ENCODE results near the gene PSMD13.

PSMD13 gene

DNA sequence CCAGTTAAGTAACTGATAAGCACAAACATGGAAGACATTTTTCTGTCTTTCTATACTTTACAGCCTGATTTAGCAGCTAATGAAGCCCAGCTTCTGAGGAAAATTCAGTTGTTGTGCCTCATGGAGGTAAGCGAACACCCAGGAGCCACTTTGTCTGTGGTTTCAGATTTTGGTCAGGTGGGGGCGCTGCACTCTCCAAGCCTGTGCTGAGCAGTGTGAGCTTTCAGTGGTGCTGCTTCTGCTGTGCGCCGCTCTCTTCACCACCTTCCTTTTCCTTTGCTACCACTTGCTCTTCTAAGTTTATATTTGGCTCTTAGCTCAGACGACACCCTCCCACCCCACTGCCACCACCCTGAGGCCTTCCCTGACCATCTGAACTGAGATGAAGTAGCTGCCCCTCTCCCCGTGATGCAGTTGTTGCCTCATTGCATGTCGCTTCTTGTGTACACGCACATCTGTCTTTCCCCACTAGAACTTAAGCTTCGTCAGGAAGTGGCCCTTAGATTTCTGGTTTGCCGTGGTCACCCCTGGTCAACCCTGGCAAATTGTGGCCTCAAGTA is 14.0 kb downstream of the PSMD13 start:
- DNase-seq (ENCODE audit: low spot score), result peak; percentile 54

DNA sequence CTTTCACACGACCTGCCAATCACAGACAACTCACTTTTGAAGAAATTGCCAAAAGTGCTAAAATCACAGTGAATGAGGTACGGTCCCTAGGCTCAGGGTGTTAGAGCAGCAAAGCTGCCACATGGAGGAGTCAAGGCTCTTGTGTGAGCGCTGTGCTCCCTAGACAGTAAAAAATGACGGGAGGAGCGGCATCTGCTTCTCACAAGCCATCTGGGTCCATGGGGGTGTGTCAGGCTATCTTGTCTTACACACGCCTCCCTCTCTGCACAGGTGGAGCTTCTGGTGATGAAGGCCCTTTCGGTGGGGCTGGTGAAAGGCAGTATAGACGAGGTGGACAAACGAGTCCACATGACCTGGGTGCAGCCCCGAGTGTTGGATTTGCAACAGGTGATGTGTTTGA is 14.8 kb downstream of the PSMD13 start:
- no peak for DNase-seq (ENCODE audit: low spot score)

DNA sequence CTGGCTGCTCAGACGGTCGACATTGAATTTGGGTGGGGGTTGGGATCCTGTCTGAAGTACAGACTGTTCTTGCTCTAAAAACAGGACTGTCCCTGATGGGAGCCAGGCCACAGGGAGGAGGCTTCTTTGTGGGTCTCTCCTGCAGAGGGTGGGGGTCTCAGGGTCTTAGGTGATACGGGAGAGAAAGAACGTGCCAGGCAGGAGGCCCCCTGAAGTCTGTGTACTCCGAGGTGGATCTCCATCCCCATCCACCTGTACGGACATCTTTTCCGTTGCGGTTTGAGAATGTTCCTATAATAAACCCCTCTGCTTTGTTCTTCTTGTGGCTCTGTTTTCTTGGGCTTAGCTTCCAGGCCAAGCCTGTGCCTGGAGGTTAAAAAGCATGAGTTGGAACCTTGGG is 15.9 kb downstream of the PSMD13 start:
- DNase-seq (ENCODE audit: low spot score), result no peak

DNA sequence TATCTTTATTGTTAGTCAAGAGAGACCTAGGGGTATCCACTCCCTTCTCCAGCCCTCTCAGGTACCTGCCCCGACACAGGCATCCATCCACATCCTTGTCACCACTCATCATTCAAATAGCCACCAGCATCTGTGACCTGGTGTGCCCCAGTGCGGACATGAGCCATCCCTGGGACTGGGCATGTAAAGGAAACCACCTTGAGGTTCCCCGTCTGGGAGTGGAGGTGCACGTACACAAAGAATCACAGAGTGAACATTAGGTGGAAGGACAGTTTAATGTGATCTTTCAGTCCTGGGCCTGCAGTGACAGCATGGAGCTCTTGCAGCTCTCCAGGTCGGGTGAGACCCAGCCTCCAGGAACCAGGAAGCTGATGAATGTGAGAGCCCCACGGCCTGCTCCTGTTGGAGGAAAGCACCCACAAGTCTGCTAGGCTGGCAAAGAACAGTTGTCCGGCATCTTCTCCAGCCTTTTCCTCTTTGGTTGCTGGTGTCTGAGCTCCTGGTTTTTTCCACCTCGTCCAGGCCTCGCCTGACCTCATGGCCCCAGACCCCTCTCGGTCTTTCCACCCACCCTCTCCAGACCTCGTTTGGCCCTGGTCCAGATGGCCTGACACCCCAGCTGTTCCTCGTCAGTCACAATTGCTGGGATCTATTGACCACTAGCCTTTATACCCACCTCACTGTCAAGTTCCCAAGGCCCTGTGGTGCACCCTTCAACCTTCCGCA is 16.5 kb downstream of the PSMD13 start:
- no peak for DNase-seq (ENCODE audit: low spot score)

DNA sequence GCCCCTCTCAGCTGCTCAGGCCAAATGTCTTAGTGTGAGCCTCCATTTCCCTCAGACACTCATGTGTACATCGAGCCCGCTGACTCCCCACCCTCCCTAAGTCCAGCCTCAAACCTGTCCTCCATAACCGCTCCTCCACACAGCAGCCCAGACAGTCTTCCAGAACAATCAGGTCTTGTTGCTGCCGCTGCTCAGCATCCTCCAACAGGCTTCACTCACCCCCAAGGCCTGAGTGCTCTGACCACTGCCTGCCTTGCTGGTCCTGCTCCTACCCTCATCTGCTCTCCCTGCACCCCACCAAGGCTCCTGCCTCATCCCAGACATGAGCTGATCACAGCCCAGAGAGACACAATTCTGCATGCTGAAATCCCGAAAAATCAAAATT is 17.1 kb downstream of the PSMD13 start:
- no peak for DNase-seq (ENCODE audit: low spot score)

DNA sequence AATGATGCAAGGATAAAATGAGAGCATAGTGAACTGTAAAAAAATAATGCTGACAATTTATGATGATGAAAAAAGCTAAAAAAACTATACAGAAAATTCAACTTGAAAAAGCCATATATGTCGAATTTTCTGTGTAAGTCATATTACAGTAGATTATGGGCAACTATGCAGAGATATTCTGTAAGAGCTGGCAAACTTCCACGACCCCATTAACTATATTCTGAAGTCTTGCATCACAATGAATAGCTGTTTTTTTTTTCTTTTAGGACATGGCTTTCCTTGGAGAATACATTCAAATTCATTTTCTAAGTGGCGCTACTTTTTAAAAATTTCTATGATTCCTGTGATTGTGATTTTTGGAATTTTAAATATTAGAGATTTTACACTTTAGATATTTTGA is 18.4 kb downstream of the PSMD13 start:
- no peak for DNase-seq (ENCODE audit: low spot score)

DNA sequence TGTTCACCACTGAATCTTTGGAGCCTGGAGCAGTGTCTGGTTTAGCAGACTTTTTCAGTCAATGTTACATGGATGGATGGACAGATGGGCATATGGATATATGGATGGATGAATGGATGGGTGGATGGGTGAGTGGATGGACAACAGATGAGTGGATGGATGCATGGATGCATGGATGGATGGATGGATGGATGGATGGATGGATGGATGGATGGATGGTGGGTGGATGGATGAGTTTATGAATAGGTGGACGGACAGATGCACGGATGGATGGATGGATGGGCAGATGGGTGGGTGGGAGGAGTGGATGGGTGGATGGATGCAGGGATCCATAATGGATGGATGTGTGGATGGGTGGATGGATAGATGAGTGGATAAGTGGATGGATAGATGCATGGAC is 19.0 kb downstream of the PSMD13 start:
- DNase-seq (ENCODE audit: low spot score), result no peak

DNA sequence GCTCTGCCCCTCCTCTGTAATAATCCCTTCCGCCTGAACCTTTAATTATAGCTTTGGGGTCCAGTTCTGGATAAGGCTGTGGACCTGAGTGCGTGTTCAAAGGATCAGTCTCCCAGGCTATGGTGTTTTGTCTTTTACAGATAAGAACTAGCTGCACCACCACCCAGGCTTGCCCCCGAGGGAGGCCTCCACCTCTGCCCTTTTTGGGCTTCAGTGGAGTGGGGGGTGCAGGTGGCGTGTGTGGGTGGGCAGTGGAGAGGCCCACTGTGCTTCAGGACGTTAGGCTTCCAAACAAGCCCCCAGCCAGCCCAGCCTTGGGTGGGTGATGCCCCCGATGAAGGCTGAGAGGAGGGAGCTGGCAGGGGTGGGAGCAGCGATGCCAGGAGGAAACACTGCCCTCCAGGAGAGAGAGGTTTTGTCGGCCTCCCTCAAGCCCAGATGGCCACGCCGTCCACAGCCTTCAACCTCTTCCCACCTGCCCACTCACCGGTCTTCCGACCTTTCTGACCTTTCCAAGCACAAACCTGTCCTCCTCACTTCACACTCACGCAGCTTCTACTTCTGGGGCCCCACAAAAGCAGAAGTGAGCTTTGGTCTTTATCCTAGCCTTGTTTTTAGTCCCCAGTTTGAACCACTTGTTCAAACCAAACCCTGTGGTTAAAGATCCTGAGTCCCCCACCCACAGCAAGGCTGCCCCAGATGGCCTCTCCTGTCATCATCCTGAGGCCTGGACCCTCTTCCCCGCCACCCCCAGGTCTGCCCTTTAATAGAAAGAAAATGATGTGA is 20.4 kb downstream of the PSMD13 start:
- DNase-seq (ENCODE audit: low spot score), result no peak

DNA sequence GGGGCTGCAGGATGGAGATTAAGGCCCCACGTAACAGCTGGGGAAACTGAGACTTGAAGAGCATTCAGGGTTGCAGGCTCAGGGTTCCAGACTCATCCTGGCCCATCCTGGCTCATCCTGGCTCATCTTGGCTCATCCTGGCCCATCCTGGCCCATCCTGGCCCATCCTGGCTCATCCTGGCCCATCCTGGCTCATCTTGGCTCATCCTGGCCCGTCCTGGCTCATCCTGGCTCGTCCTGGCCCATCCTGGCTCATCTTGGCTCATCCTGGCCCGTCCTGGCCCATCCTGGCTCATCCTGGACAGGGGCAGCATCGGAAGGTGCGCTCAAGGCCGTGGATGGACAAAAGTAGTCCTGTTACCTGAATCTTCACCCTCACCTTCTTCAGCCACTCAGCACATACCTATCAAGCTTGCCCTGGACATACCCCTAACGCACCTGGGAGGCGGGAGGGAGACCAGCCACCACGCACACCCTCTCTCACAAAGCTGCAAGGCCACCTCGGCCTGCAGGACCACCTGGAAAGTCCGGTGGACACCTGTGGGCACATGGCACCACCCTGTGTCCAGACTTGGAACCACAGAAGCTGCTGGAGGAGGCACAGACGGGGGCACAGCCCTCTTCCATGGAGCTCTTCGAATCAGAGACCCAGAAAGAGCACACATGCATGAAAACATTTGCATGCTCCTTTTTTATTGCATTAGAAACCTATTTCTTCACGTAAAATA is 21.2 kb downstream of the PSMD13 start:
- peak; percentile 22 for DNase-seq (ENCODE audit: low spot score)

DNA sequence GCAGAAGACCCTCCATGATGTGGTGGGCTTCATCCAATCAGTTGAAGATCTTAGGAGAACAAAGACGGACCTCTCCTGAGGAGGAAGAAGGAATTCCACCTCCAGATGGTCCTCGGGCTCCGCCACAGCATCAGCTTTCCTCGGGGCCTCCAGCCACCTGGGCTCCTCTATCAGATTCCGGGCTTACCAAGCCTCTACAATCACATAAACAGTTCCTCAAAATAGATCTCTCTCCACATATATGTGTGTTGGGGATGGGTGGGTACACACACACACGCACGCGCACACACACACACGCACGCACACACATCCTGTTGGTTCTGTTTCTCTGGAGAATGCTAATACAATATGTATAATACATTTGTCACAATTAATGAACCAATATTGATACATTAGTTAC is 22.6 kb downstream of the PSMD13 start:
- no peak for DNase-seq (ENCODE audit: low spot score)

DNA sequence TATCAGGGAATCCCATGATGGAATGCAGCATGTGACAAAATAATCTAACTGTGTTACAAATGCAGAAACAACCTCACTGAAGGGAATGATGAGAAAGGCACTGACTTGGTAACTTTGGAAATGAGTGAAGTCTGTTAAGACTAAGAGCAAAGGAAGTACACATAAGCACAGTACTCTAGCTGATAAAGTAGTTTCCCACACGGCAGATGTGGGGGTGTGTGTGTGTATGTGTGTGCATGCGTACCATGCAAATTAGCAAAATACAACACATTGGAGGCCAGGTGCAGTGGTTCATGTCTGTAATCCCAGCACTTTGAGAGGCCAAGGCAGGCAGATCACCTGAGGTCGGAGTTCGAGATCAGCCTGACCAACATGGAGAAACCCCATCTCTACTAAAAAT is 24.8 kb downstream of the PSMD13 start:
- DNase-seq (ENCODE audit: low spot score), result no peak

DNA sequence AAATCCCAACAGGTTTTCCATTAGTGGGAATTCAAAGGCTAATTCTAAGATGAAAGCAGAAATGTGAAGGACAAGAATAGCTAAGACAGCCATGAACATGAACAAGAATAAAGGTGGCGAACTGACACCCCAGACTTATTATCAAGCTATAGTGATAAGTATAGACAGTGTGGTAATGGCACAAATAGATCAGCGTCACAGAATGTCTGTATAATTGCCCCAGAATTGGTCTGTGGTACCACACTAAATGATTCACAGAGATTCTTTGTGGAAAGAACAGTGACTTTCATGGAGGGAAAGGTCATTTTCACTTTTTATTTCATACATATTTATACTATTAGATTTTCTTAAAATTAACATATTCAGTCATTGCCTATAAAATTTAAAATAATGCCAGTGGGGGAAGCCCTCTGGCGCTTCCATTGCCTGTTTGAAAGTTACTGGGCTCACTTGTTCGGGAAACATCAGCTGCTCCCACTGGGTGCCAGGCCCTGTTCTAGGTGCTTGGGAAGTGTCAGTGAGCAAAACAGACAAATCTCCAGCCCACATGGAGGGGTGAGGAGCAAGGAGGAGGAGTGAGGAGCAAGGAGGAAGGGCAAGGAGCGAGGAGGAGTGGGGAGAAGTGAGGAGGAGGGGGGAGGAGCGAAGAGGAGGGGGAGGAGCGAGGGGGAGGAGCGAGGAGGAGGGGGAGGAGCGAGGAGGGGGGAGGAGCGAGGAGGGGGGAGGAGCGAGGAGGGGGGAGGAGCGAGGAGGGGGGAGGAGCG is 30.1 kb downstream of the PSMD13 start:
- DNase-seq (ENCODE audit: low spot score), result peak; percentile 46

DNA sequence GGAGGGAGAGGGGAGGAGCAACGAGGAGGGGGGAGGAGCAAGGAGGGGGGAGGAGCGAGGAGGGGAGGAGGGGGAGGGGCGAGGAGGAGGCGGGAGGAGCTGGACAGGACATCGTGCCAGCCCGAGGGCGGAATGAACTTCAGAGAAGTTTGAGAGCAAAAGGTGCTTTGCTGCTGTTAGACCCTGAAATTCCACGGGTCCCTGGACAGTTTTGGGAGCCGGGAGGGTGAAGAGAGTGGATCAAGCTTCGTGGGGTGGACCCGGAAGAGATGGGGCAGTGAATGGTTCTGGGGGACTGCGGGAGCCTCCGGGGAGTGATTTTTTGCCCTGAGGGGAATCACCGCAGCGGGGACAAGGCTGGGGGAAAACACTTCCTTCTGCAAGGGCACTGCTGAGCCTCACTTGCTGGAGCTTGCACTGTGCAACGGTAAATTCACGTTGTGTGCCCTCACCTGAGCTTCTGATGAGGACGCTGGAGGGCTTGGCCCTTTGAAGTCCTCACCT is 30.8 kb downstream of the PSMD13 start:
- DNase-seq (ENCODE audit: low spot score), result peak; percentile 68

DNA sequence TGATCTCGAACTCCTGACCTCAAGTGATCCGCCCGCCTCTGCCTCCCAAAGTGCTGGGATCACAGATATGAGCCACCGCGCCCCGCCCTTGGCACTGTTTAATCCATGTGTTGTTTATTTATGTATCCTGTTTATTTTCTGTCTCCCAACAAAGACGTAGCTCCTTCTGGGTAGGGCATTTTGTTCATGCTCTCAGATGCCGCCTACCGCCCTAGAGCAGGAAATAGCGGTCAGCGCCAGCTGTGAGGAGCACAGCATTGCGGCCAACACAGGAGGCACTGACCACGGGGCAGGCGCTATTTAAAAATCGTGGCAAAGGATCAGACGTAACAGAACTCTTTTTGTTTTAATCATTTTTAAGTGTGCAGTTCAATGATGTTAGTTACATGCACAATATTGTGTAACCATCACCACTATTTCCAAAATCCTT is 32.0 kb downstream of the PSMD13 start:
- DNase-seq (ENCODE audit: low spot score), result peak; percentile 80

DNA sequence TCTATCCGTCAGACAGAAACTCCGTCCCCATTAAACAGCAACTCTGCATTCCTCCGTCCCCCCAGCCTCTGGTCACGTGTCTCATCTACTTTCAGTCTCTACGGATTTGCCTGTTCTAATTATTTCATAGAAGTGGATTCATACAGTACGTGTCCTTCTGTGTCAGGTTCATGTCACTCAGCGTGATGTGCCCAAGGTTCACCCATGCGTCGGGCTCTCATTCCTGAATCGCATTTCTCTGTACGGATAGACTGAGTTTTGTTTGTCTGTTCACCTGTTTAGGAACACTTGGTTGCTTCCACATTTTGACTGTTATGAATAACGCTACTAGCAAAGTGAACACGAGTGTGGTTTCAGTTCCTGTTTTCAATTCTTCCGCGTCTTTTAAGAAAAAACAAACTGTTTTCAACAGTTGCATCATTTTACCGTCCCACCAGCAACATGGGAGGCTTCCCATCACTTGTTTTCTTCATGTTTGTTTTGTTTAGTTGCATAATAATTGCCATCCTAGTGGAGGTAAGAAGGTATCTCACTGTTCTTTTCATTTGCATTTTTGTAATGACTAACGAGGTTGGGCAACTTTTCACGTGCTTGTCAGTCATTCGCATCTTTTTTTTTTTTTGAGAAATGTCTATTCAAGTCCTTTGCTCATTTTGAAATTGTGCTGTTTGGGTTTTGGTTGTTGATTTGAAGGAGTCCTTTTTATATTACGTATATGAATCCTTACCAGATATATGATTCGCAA is 32.5 kb downstream of the PSMD13 start:
- peak; percentile 62 for DNase-seq (ENCODE audit: low spot score)

DNA sequence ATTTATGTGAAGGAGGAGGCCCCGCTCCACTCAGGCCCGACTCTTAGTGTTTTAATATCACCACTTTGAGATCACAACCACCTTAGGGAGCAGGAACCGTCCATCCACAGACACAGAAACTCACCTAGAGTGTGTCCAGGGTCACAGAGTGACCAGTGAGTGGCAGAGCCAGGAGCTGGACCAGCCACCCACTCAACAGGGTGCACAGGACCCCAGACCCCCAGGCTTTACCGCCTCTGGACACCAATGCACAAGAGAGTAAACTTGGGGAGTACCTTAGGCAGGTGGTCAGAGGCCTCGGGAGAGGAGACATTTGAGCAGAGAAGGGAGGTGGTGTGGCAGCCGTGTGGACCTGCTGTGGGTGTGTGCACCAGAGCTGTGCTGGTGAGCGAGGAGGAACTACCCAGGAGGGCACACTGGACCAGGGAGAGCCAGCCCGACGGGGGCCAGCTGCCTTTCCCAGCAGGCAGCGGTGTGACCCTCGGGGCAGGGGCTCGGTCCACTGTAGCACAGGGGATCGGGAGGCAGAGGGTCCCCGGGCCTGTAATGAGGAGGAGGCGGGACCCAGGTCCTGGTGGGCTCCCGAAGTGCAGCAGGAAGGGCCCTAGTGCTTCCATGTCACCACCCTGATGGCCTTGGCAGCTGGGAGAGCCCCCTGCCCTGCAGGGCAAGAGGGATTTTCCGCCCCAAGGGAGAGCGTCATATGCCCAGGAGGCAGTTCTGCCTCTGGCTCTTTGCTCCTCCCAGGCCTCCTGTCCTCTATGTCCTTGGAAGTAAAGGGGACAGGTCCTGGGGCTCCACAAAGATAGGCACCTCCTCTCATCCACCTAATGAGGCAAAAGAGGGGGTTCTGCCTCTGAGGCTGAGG is 33.9 kb downstream of the PSMD13 start:
- no peak for DNase-seq (ENCODE audit: low spot score)

DNA sequence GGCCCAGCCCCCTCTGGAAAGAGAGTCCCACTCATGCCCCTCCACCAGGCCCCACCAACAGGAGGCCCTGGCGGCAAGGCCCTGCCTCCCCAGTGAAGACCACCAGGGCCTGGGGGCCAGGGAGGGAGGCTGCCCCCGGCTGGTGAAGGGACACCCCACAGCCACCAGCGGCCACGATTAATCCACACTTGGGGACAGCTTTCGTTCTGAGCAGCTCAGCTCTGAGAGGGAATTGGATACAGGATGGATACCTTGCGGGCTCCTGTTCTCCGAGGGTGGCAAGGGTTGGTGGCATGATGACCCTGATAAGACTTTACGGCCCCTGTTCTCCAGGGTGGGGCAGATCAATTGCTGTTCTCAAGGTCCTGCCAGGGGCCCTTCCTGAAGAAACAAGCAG is 34.5 kb downstream of the PSMD13 start:
- DNase-seq (ENCODE audit: low spot score), result no peak

DNA sequence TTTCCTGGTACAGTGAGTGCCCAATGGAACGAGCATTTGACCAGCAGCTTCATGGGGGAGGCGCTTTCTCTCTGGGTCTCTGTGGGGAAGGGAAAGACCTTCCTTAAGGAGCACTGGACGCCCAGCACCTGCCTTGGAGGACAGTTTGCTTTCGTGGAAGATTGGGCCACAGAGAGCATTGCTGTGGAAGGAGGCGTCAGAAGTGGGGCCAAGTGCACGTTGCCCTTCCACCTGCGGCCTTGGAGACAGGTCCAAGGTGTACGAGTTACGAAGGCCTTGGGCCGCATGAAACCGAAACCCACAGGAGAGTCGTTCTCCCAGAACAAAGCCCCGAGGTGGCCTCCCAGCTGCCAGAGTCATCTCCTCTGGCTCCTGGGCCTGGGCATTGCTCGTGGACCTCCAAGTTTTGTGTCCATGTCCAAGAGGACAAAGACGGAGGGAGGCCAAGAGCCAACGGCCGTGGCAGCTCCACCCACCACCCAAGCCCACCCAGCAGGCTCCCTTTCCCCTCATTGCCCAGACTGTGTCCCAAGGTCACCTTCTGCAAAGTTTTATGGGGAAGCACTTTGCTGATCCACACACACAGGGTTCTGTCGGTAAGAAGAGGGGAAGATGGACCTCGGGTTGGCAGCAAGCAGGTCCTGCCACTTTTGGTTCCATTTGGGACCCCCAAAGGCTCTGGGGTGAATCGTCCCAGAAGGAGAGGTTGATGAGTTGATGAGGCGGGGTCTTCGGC is 35.6 kb downstream of the PSMD13 start:
- DNase-seq (ENCODE audit: low spot score), result no peak

DNA sequence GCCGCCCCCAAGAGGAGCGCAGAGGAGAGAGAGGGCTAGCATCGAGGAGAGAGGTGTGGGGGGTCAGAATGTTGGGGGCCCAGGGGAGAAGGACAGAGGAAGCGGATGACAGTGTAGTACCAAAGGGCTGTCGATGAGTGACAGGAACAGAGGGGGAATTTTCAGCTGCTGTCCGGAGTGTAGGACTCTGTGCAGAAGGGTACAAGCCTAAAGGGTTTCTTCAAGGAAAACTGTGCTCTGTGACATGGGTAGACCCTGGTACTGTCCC is 36.1 kb downstream of the PSMD13 start:
- DNase-seq (ENCODE audit: low spot score), result no peak

DNA sequence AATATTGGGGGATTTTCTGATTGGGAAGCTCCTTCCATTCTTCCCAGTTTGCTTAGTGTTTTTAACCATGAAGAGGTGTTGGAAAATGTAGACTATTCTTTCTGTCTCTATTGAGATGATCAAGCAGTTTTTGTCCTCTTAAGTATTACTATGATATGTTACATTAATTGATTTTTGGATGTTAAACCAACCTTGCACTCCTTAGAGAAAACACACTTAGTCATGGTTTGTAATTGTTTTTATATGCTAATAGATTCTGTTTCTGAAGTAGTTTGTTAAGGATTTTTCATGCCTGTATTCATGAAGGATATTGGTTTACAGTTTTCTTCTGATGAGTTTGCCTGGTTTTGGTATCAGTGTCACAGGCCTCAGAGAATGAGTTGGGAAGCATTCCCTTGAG is 39.4 kb downstream of the PSMD13 start:
- DNase-seq (ENCODE audit: low spot score), result no peak
